GM18861 (cell line): ENCODE results near the gene PDZRN3.

Experiments
- ATAC-seq: cut with Tn5 transposase; IDR thresholded peaks from one replicate; pipeline ENCODE4 v1.9.1; 2021; ENCODE audit not compliant: unreplicated experiment

PDZRN3 gene

DNA sequence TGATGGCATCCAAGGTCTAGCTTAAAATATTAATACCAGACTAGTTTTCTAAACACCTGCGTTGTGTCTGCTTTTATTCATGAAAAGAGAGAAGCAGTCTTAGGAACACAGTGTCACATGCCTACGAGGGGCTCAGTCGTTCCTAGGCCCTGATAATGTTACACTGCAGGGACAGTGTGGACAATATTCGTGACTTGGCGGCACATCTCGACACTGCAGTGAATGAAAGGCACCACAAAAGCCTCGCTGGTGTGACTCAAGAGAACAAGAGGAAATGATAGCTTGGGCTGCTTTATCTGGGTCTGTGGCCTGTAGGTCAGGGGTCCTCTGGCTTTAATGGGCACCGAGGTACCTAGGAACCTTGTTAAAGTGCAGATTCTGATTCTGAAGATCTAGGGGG is 226.7 kb downstream of the PDZRN3 start:
- no peak for ATAC-seq

DNA sequence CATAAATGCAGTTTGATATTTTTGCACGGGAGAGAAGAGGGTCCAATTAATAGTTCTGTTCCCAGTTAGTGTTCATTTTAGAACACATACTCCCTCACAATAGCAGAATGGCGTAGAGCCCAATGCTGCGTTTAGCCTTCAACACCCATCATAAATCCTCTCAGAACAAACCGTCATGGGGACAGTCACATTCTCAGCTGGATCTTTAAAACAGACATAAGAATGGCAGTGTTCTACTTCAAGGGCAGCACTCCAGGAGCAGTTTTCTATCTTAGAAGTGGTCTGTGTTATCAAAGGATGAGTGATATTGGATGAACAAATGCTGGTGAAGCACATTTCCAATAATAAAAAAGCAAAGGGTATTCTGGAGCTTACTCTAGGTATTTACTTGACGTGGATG is 230.5 kb downstream of the PDZRN3 start:
- no peak for ATAC-seq

DNA sequence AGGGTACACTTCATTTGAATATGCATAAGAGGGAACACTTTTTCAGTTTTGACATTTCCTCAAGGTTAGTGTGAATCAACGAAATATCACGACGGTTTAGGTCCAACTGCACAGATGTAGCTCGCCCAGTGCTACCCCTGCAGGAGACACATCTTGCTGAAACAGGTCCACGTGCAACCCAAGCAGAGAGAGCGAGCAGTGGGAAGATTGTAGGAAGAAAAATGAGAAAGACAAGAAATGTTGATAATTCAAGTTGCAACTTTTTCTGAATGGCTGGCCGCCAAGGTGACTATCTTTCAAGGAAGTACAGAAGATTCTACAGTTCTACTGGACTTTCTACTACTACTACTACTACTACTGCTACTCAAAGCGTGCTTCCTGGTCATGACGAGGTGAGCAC is 231.7 kb downstream of the PDZRN3 start:
- no peak for ATAC-seq

DNA sequence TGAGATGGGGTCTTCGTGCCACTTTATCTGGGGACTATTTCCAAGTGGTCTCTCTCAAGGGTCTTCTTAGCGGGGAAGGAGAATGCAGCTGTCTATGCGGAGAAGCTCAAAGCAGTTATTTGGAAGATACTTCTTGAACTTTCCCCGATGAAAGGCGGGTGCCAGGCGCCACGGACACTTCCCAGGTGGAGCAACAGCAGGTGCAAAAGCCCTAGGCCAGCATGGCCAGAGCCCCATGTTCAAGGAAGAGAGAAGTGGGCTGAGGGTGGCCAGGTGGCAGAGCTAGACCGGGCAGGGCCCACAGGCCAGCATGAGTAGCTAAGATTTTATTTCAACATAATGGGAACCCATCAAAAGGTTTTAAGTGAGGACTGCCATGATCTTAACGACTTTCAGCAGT is 232.8 kb downstream of the PDZRN3 start:
- no peak for ATAC-seq

DNA sequence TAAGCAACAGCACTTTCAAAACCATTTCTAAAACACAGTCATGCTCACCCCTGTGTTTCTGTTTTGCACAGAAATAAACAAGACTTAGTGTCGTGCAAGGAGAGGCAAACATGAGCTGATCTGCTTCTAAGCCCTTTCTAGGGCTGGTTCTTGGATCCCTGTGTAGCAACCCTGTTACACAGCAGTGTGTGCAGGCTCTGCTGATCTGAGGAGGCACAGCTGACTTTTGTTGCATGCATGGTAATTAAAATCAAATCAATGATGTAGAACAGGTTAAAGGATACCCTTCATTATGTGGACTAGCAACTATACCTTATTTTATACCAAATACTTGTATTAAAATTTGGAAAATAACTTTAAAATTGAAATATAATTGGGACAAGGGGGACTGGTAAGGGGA is 234.8 kb downstream of the PDZRN3 start:
- no peak for ATAC-seq

DNA sequence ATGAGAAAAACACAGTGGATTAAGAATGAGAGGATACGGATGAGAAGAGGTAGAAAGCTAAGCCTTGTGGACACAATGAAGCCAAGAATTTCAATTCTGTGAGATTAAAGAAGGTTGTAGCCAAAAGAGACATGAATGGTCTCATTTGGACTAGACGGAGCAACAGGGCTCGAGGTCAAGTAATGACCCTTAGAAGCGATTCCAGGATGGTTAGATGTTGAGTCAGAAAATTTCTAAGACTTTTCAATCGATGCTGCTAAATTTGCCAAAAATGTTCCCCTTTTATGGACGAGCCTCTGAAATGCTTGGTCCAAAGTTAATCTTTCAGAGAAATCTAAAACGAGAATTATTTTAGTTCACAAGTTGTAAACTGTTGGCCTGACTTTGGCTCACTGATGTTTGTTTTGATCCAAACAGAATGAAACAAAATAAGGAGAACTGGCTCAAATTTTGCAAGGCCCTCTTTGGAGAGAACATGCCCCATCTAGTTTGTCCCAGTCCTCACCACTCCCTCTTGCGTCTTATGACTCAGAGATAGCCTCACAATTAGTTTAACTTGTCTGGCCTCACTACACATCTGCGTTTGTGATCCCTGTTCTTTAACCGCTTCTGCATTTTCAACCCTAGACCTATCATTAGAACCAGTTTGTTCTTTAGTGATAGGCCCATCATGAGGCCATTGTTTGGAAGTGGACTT is 235.5 kb downstream of the PDZRN3 start:
- ATAC-seq: no peak

DNA sequence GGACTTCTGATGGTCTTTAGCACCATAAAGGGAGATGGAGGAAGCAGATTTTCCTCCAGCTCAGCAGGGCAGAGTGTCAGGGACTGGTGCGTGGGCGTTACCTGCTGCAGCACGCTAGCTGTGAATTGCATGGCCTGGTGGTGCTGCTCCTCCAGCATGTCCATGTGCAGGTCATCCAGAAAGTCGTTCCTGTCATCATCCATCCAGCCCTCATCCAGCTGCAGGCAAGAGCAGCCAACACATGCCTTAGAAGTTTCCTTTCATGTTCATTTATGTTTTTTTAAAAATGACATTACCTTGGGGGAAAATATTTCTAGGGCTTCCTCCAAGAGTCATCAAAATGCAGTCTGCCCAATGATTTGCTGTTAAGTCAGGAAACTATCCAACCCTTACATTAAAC is 239.2 kb downstream of the PDZRN3 start:
- no peak for ATAC-seq

DNA sequence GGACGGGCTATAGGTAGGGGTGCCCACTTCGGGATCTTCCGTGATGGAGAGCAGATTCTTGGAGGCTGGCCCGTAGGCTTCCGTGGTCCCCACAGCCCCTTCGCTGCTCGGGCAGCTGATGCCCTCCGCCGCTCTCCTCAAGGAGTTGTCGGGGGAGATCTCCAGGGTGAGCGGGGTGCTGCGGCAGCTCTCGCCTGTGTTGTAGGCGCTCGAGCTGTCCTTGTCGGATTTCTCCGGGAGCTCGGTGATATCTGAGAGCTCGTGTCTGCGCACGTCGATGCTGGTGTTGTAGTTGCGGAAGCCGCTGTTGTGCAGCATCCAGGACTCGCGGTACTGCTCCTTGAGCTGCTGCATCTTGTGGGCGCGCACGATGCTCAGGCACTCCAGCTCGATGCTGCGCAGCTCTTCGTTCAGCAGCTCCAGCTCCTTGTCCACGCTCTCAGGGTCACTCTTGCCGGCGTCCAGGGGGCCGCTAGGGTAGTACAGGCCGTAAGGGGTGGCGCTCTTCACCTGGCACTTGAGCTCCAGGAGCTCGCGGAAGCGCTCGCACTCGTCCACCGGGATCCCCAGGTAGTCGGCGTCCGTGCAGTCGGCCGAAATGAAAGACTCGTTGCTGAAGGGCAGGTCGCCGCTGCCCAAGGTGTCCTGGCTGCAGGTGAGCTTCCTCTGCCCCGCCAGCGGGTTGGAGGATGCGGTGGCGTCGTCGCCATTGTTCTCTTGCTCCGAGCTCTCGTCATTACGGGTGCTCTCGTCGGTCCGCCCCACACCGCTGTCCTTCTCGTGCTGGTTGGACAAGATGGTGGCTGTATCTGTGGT is 240.4 kb downstream of the PDZRN3 start:
- ATAC-seq: no peak

DNA sequence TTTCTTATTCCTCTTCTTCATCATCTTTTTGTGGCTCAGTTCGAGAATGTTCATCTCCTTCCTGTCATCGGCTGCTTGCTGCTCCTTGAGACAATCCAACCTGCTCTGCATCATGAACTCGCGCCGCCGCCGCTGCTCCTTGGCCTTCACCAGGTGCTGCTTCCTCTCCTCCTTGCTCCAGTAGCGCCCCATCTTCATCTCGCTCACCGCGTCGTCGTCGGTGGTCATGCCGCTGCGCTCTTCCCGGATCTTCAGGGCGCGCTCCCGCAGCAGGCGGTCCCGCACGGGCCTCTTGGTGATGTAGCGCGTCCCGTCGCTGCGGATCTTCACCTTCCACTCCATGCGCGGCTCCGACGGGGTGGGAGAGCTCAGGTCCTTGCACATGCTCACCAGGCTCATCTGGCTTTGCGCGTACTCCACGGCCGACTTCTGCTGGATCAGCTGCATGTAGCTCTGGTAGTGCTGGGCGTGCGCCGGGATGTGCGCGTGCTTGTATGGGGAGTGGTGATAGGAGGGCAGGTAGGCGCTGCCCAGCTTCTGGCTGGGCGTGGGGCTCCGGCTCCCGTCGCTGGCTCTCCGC is 241.2 kb downstream of the PDZRN3 start:
- no peak for ATAC-seq

DNA sequence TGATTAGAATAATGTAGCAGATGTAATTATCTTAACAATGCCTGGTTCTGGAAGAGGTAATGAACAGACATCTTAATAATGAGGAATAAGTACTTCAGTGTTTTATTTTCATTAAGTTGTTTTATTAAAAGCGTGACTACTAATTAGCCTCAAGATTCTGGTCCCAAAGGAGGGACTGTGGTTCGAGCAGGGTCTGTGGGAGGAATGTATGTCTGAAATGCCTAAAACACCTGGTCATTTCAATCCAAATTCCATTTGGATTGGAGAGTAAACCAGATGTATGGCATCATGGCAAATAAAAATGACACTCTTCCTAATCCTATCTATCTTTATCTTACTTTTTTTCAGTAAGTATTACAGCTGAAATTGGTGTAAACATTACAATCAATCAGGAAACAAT is 243.2 kb downstream of the PDZRN3 start:
- ATAC-seq: no peak

DNA sequence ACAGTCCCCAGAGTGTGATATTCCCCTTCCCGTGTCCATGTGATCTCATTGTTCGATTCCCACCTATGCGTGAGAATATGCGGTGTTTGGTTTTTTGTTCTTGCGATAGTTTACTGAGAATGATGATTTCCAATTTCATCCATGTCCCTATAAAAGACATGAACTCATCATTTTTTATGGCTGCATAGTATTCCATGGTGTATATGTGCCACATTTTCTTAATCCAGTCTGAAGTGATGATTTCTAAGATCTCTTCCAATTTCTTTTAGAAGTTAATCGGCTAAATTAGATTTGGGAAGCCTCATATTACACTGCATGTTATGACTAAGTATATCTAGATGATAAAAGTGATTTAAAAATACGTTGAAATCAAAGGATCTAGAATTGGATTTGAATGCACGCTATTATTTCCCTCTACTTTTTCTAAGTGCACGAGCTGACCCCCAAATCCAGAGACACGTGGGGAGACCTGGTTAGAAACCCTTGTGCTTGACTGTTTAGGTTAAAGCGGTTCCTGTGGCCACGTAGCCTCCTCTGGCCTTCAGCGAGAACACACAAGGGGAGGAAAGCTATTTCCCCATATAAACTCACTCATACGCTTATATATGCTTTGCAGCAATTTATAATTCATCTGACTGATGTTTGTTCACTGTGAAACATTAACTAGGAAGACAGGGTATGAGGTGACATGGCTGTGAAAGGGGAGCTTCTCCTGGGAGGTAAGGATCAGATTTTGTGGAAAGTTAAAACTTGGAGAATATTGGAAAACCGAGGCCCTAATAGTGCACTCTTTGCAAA is 243.8 kb downstream of the PDZRN3 start:
- no peak for ATAC-seq

DNA sequence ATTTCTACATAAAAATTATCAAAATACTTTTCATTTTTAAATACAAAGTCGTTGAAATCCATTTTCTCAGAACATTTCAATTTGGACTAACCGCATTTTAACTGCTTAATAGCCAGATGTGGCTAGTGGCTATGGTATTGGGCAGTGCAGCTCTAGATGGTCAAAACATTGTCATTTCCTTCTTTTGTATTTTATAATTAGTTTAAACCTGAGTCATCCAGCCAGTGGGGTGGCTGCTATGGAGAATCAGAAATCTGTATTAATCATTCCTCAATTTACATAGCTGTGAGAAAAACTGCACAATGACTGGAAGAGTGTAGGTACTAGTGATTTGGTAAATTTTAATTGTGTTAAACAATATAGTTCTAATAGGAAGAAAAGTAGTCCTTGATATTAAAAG is 245.3 kb downstream of the PDZRN3 start:
- ATAC-seq: no peak

DNA sequence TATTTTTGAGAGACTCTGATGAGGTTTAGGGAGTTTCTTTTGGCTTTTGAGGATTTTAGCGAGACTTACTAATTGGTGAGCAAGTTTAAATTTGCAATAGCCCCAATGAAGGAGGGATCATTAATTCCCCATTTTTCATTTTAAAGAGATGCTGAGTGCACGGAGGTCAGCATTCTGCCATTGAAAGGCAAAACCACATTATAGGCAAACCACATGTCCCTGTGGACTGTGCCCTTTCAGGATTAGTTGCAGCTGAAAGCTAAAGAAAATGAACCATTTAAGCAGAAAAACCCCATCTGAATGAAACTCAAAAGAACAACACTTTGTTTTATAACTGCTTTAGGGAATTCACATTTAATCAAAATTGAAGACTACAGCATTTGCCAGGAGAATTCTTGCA is 246.5 kb downstream of the PDZRN3 start:
- no peak for ATAC-seq

DNA sequence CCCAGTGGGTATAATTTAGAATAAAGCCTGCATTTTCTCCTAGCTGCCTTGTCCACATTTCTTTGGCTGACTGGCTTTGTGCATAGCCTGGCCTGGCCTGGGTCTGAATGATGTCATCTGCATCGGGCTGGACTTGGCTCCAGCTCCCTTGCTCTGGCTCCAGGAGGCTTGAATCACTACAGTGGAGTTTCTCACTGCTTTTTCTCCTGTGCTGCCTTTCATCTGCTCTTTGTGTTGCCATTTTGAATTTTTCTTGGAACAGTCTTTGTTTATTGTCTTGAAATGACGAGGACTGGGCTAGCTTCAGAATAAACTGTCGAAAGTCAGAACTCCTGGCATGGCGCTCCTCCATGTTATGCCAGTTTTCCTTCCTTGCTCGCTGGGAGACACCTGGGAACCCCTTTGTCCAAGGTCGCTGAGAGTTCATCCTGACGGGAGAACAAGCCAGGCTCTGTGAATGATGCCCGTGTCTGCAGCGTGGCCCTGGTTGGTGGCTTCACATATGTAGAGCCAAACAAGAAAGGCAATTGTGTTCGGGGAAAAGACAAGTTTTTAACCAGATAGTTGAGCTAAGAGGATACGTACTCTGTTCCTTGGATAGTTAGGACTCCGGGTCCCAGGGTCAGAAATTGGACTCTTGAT is 258.9 kb downstream of the PDZRN3 start:
- ATAC-seq: no peak

DNA sequence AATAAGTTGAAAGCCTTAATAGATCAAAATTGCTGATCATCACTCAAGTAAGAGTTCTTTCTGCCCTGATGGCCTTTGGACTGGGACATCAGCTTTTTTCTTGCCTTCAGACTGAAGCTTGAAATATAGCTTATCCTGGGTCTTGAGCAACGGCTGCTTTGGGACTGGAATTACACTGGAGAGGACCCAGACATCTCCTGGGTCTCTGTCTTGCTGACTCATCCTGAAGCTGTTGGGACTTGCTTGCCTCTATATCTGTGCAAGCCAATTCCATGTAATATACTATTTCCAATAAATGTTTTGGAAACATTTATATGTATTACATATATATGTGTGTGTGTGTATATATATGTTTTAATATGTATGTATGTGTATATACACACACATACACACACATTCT is 260.2 kb downstream of the PDZRN3 start:
- ATAC-seq: no peak

DNA sequence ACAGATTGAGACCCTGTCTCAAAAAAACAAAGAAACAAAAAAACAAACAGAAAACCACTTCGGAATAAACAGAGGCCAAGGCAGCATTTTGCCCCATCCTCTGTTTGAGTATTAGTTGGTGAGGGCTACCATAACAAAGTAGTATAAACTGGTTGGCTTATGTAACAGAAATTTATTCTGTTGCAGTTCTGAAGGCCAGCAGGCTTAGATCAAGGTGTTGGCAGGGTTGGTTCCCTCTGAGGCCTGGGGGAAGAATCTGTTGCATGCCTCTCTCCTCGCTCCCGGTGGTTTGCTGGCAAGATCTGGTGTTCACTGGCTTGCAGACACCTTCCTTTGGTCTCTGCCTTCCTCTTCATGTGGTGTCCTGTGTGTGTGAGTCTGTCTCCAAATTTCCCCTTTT is 261.6 kb downstream of the PDZRN3 start:
- ATAC-seq: no peak

DNA sequence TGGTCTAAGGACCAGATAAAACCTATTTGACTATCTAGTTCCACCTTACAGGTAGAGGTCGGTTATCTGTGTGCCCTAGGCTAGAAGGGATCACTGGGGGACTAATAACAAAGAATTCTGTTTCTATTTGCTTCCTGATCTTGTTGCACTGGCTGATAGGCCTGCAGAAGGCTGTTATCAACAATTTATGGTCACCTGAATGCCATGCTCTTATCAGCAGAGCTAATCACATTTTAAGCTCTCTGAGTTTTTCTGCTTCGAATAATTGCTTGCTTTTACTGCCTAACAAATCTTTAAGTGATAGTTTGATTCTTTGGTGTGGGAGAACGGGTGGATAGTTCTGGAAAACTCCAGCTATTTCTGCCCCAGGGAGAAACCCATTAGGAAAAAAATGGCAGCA is 263.1 kb downstream of the PDZRN3 start:
- ATAC-seq: no peak

DNA sequence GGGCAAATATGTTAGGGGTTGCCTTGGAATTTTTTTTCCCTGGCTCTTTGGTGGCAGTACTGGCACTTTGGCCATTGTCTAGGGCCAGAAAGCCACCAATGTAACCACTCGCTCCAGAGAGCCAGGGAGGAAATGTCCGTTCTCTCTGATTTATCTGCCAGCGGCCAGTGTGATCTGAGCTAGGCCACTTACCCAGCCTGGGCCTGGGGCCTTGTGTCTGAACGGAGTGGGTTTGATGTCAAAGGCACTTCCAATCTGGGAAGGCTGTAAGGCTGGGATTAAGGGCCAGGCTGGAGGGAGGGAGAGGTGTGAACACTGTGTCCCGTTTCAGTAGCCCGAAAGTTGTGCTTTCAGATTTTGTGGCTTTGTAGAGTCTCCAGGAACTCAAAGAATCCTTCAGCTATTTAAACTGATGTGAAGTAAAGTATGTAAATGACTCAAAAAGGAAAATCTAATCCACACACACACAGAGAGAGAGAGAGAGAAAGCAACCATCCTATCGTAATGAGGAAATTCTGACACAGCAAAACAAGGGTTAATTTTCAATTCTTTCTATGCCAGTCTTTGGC is 271.0 kb downstream of the PDZRN3 start:
- no peak for ATAC-seq

DNA sequence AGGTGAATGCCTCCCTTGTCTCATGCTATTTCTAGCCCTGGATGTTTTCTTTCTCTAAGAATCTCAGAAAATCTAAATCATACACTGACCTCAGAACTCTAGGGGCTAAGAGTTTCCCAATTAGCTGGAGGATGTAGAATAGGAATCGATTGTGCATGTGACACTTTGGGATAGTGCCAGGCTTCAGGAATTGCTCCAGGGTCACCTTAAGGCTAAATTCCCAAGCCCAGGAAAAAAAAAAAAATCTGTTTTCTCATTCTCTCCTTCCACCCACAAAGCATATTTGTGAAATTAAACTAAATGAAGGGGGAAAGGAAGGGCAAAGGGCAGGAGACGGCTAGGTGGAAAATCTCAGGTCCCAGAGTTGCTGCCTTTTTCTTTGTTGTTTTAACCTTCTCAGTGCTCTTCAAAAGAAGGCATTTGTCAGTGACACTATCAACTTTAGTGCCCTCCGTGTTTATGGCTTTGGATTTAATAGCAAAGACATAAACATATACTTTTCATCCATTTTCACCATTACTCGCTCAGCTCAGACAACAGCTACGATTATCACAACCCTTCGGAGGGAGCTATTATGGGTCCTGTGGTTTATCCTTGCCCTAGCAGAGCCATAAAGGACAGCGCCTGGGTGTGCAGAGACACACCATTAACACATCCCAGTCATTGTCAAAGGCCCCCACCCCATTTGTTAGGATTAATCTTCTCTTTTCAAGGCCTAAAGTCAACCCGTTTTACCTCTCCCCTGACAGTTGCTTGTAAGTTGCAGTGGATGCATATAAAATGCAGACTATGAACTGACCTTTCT is 271.7 kb downstream of the PDZRN3 start:
- no peak for ATAC-seq
